Brain pericyte (primary cell): ENCODE measurements around the gene ANGEL1.

Experiments used
- DNase-seq: peaks from one replicate; pipeline ENCODE4 v3.0.0-alpha.2; 2012; ENCODE audit warnings: low read depth, low spot score

Gene ANGEL1

DNA sequence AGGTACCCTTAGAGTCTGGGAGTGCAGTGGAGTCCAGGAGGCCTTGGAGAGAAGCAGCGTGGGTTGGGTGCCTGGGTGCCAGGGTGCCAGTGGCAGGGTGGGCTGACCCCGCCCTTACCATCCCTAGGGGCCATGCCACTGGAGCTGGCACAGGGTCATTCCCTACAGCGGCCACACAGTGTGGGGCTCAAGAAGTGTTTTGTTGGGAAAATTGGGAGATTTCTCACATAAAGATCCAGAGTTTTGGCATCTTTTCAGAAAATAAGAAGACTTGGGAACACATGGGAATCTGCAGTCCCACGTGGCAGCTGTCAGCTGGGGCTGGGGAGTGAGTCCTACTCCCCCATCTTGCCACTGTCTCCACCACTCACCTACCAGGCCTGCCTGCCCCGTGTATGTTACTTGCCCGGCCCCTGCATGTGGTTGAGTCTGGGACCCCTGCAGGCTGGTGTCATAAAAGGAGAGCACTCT lies 47.2 kb downstream of the ANGEL1 start:
- no peak for DNase-seq

DNA sequence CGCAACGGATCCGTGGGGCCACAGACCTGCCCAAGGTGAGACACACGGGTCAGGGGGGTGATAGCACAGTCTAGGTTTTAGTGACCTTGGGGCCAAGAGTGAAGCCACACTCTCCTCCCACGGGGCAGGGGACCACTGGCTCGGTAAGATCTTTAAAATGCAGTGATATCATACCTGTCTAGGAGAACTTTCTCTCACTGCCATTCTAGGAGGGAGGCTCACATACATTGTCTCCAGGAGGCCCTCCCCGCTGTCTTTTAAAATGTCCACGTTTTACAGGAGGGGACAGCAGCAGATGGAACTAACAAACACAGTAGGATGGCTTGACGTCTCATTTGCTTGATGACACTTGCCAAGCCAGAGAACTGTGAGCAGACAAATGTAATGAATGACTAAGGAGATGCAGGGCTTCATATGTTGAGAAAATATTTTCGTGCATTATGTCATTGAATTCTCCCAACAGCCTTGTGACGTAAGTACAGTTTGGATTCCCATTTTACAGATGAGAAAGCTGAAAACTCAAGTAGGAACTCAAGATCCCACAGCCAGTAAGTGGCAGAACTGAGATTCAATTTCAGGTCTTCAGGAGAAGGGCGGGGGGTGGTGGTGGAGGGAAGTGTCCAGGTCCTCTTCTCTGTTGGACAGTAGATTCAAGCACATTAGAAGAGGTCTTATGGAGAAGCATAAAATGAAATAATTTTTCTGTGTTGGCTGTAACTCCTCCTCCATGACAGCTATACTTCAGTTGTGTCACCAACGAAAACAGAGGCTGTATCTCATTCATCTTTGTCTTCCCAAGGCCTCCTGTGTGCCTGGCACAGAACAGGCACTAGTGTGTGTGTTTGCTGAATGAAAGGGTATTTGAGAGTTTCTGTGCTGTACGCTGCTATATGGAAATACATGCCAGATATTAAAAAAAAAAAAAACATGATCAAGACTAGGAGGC lies 49.3 kb downstream of the ANGEL1 start:
- DNase-seq, result no peak

DNA sequence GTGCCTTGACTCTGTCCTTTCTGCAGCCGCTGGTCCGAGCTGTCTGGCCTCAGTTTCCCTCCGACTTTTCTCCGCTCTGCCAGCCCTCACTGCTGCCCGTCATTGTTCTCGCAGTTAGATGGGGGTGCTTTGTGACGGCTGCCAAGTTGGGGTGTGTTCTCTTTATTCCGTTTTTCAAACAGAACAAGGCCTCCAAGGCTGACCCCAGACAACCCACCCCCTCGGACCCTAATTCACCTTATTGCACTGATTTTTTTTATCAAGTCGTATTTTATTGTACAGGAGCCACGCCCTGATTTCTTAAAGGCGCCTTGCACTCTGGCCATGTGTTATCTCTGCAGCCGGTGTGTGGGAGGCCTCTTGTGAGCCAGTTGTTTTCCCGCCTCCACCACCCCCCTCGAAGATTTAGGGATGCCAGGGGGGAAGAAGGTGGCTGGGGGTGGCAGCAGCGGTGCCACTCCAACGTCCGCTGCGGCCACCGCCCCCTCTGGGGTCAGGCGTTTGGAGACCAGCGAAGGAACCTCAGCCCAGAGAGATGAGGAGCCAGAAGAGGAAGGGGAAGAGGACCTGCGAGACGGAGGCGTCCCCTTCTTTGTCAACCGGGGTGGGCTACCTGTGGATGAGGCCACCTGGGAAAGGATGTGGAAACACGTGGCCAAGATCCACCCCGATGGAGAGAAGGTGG lies 50.1 kb downstream of the ANGEL1 start:
- no peak for DNase-seq

DNA sequence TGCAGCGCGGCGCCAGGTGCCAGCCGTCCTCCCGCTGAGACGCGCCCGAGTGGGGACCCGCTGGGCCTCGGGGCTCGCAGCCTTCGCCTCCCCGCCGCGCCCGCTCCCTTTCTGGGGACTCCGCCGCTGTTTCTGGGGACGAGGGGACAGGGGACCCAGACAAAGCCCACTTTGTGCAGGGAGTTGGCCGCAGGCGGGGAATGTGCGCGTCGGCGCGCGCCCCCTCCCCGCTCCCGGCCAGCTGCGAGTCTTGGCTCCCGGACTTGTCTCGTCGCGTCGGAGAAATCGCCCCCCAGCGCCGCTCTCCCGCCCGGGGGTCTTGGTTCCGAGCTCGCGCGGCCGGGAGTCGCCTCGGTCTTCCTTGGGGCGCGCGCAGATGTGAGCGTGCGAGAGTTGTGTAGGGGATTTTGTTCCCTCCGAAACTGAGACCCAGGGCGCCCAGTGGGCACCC lies 50.7 kb downstream of the ANGEL1 start:
- no peak for DNase-seq

DNA sequence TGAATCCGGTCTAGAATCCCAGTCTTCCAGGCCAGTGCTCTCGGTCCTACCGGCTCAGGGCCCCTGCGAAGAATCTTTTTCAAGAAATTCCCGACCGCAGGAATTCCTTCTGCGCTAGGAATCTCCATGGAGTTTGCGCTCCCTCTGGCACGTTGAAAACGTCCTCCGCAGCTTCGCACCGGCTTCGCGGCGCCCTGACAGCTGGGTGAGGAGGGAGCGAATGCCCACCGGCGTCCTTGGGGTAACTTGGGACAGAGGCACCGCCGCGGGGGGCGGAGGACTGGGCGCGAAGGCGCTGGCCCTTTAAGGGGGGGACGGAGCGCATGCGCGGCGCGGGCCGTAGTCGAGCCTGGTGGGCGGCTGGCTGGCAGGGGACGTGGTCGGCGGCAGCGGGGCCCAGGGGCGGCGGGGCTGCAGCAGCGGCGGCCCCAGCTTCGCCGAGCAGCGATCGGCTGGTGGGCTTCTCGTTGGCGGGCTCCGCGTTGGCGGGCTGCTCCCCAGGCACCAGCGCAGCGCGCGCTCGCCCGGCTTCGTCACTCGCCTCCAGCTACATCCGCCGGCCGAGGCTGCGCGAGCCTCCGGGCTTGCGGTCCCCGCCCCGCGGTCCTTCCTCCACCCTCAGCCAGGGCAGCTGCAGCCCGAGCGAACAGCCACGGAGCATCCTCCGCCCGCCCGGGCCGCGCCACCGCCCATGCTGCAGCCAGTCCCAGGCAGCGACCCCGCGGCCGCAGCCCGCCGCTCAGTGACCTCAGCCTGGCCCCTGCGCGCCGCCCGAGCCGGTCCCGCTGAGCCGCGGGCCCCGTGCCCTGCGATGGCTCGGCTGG lies 51.3 kb downstream of the ANGEL1 start, which contains the start of gene VASH1:
Gene VASH1 (plus strand): TSS at position 333 of the 824 bp plus-strand sequence. CDS start 1,354 bp downstream, outside the sequence.
- DNase-seq, result no peak

DNA sequence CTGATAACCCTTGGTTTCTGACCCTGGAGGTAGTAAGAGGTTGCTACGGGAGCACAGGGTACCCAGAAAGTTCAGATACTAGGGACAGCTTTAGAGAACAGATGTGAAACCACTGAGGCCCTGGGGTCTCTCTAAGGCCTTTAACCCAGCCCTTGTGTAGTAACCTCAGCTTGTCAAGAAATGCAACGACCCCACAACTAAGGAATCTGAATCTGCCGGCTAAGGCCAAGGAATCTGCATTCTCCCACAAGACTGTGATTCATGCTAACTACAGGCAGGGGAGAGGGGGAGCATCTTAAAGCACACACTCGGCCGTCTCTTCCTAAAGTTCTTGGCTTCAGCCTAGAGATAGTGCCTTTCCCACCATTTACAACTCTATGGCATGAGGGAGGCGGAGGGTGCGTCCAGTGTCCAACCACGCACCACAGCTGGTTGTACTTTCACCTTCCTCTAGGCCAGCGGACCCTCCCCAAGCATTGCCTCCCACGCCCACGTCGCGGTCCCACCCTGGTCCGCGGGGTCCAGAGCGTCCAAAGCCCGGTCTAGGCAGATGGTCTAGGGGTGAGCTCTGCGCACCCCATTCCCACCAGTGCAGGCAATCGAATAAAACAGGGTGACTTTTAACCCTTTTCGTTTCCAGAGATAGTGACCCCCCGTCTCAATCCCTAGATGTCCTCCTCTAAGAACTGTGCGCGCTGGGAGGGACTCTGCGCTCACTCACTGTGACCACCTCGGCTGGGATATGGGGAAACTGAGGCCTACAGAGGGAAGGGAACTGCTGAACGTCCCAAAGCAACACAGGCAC lies 52.1 kb downstream of the ANGEL1 start:
- no peak for DNase-seq

DNA sequence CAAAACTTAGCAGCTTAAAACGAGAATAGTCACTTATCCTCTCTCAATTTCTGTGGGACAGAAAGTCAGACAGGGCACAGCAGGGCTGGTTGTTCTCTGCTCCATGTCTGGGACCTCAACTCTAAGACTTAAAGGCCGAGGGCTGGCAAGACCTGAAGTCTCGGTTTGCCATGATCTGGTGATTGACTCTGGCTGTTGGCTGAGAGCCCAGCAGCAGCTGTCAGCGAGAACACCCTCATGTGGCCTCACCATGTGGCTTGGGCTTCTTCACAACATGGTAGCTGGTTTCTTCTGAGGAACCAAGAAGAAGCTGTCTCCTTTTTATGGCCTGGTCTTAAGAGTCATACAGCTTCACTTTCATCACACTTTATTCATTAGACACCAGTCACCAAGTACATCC lies 53.1 kb downstream of the ANGEL1 start:
- no peak for DNase-seq

DNA sequence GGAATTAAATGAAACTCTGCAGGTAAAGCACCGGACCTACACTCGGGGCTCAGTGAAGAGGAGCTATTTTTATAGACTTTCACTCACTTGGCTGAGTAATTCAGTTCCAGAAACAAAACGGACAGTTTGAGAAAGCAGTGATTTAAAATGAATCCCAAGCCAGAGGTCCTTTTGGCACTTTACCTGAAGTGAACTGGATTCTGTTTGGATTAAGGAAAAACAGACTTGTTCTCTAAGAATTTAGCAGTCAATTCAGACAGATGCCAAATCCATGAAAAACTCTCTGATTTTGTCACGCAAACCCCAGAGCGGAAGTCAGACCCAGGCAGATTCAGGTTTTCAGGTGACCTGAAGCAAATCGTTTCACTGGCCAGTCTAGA lies 56.3 kb downstream of the ANGEL1 start:
- no peak for DNase-seq

DNA sequence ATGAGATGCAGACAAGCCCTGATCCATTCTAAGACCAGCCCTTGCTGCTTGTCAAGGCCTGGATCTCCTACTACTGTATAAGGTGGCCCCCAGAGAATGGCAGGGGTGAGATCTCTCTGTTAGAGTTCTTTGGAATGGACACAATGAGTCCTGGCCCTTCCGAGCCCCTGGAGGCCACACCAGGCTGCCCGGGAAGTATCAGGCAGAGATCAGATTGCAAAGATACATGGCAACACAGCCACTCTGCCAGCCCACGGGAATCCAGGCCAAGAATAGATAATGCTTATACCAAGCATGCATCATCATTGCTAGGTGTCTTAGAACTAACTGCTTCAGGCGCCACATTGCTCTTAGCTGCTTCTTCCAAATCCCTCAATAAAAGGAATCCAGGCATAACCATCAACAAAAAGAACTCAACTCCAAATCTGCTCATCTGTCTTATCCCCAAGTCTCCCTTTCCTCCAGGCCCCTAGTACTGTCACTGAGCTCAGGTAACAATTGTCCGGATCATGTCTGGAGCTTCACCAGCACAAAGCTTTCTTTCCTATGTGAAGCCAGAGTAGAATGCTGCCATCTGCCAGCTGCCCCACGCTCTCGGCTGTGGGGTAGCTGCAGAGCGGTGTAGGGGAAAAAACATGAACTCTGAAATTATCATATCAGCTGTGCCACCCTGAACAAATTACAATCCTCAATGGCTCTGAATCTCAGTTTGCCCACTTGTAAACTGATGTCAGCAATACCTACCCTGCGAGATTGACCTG lies 56.9 kb downstream of the ANGEL1 start:
- DNase-seq, result no peak

DNA sequence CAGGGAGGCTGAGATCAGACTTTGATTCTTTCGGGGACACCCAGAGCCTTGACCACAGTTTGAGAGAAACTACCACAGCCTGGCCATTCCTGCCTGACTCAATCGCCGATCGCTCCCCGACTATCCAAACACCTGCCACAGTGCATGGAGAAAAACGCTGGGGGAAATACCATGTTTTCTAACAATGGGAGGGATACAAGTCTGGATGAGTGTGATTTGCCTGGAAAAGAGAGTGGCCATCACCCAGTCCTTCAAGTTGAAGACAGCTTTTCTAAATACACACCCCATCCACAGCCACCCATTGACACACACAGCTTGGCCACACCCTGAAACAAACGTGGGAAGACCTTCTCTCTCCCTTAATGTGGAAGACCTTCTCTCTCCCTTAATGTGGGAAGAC lies 58.1 kb downstream of the ANGEL1 start:
- no peak for DNase-seq

DNA sequence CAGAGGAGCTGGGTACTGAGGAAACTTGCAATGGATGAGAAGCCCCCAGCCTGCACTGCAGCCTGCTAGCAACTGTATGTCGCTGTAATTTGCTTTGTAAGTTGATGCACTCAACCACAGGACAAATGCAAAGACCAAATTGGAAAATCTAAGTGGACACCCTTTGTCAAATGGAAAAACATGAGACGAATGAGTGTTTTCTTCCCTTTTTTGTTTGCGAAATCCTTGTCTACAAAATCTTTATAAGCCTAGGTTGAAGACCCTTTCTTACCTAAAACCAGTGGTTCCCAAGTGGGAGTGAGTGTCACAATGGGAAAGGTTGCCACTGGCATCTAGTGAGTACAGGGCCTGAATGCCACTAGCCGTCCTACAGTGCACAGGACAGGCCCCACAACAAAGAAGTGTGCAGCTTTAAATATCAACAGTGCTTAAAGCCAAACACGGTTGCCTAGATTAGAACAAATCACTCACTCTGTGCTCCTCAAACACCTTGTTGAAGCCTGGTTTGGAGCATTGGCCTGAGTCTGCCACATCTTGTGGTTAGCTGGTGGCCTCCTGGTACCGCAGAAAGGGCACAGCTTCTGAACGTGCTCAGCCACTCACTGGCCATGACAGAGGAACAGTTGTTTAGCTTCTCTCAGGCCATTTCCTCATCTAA lies 59.0 kb downstream of the ANGEL1 start:
- no peak for DNase-seq

DNA sequence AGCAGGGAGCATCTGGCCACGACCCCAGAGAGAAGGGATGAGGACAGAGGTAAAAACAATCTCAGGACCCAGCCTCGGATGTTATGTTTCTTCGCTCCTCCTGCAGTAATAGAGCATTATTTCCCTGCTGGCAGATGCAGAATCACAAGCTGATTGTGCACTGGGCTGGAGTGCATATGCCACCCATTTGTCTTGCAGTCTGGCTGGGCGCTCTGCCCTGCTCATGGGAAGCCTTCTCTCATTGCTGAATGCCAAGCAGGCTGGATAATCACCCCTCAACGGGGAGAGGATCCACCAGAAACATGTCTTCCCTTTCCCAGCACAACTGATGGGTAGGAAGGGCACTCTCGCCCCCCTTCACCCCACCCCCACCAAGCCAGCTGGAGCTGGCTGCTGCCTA lies 59.9 kb downstream of the ANGEL1 start:
- no peak for DNase-seq

DNA sequence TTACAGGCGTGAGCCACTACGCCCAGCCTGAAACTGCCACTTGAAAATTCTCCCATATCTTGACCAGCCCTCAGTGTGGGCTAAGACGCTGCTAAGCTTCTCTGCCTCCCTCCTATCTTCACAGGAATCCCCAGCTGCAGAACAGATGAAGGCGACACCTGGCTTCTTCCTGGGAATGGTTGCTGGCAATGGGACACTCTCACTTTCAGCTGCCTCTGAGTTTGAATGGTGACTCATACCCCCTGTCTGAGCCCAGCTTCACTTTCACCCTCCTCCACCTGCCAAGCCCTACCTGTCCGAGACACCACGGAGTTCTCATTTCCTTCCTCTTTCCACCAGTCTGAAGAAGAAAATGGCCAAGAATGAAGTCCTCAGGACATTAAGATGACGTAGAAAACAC lies 69.7 kb downstream of the ANGEL1 start:
- no peak for DNase-seq

DNA sequence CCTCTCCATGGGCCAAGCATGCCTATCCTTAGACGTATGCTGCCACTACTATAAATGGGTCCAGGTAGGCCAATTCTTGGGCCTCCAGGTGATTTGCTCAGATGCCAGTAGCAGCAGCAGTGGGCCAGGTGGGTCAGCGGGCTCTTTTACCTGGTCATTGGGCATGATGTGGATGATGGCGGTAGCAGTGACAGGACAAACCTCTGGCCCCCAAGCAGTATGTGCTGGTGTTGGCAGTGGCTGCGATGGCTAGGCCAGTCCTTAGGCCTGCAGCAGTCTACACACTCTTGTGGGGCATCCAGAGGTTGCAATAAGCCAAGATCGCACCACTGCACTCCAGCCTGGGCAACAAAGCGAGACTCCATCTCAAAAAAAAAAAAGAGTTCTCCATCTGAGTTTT lies 70.5 kb downstream of the ANGEL1 start:
- DNase-seq, result no peak

DNA sequence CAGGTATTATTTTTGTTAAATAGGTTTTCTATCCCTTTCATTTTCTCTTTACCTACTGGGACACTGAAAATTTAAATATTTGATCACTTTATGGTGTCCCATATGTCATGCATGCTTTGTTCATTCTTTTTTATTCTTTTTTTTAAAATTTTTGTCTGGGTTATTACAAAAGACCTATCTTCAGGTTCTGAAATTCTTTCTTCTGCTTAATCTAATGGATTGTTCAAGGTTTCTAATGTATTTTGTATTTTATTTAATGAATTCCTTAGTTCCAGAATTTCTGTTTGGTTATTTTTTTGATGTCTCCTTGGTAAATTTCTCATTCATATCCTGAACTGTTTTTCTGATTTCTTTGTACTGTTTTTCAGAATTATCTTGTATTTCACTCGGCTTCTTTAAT lies 71.6 kb downstream of the ANGEL1 start:
- DNase-seq, result no peak
